GM12878 (cell line): ENCODE measurements around the gene ARHGAP22. TPM values are rescaled to one million over a fixed set of nuclear protein-coding genes. Genes with fewer than 3 reads are reported as not detected.

ENCODE experiments used
- ATAC-seq: fragments of 200-7000 bp; cut with Tn5 transposase; 3 replicates; pipeline ENCODE4 v1.9.1; 2020; ENCODE audit warnings: mild to moderate bottlenecking, moderate library complexity
- BruUV-seq: library from RNA; stranded (reverse); fragments of 400-500 nt; replicated peaks from 2 replicates; lab custom pipeline; 2021; lab: Mats Ljungman, UMichigan
- CTCF ChIA-PET: fragments of 300-600 bp; sonication (Branson Sonifier 250); formaldehyde crosslinking; extraction: SDS; loops from one replicate; lab custom pipeline; 2021; ENCODE audit warnings: inconsistent platforms; lab: Yijun Ruan, JAX
- POLR2A ChIA-PET: fragments of 350-600 bp; formaldehyde crosslinking; extraction: SDS; loops from one replicate; lab custom pipeline; 2021; ENCODE audit warnings: inconsistent platforms; lab: Charles Lee
- RAD21 ChIA-PET: fragments of 300-600 bp; sonication (Branson Sonifier 250); formaldehyde crosslinking; loops from one replicate; lab custom pipeline; 2023; ENCODE audit warnings: antibody characterized with exemption; ENCODE audit not compliant: unreplicated experiment; lab: Charles Lee
- SMC1A ChIA-PET: fragments of 300-600 bp; sonication (Branson Sonifier 250); formaldehyde crosslinking; loops from one replicate; lab custom pipeline; 2023; ENCODE audit not compliant: unreplicated experiment, uncharacterized antibody; lab: Charles Lee
- DNase-seq: peaks from one replicate; pipeline ENCODE4 v3.0.0-alpha.2; 2011; ENCODE audit warnings: low read depth, low spot score
- FAIRE-seq: peaks from 3 replicates; lab custom pipeline; 2011; peaks lifted over from hg19 to GRCh38; lab: Jason Lieb, UNC
- H2AFZ ChIP-seq: 2 replicates; pipeline ENCODE4 v1.6.0; 2011; ENCODE audit warnings: low read depth, low read length, control low read depth; ENCODE audit not compliant: control insufficient read depth
- H3K27ac ChIP-seq: 2 replicates; pipeline ENCODE4 v1.5.1; 2011; ENCODE audit warnings: control low read depth; ENCODE audit not compliant: control insufficient read depth, insufficient read depth
- H3K27me3 ChIP-seq, 2 experiments: replicated peaks in 1 of 2; 2 replicates each; pipeline versions ENCODE4 v1.6.0 to v1.6.1; 2011; ENCODE audit warnings: low read length in 1 of 2; ENCODE audit not compliant: control insufficient read depth in 2 of 2, insufficient read depth in 2 of 2
- H3K36me3 ChIP-seq, 2 experiments: 2 replicates each; pipeline ENCODE4 v1.5.1; 2011; ENCODE audit warnings: low read length in 1 of 2; ENCODE audit not compliant: control insufficient read depth in 2 of 2, insufficient read depth in 2 of 2
- H3K4me1 ChIP-seq: 2 replicates; pipeline ENCODE4 v1.6.1; 2011; ENCODE audit warnings: mild to moderate bottlenecking, low read length, moderate library complexity, mixed read lengths; ENCODE audit not compliant: control insufficient read depth, insufficient read depth
- H3K4me2 ChIP-seq: 2 replicates; pipeline ENCODE4 v1.6.0; 2011; ENCODE audit warnings: control low read depth; ENCODE audit not compliant: control insufficient read depth, insufficient read depth
- H3K4me3 ChIP-seq: fragments of 200-600 bp; sonication (generic); 2 replicates; pipeline ENCODE4 v1.5.1; 2016
- H3K79me2 ChIP-seq: 2 replicates; pipeline ENCODE4 v1.6.0; 2011; ENCODE audit warnings: low read length; ENCODE audit not compliant: control insufficient read depth, insufficient read depth
- H3K9ac ChIP-seq: 2 replicates; pipeline ENCODE4 v1.8.0; 2011; ENCODE audit warnings: low read length, control low read depth, mixed read lengths; ENCODE audit not compliant: control insufficient read depth, insufficient read depth
- H3K9me3 ChIP-seq: replicated peaks from 3 replicates; pipeline ENCODE4 v1.5.1; 2011; ENCODE audit warnings: mild to moderate bottlenecking, low read length; ENCODE audit not compliant: control insufficient read depth, insufficient read depth
- H4K20me1 ChIP-seq: 2 replicates; pipeline ENCODE4 v1.6.0; 2011; ENCODE audit not compliant: control insufficient read depth, insufficient read depth
- CBX3 ChIP-seq: fragments of 200-600 bp; sonication (generic); IDR thresholded peaks from 2 replicates; pipeline ENCODE4 v1.6.1; 2016; ENCODE audit warnings: low read depth, borderline replicate concordance
- CREM ChIP-seq: IDR thresholded peaks from 2 replicates; pipeline ENCODE4 v1.6.1; 2014; ENCODE audit warnings: antibody characterized with exemption, low read depth
- ETV6 ChIP-seq, 2 experiments: fragments of 450-650 bp in 1 of 2; IDR thresholded peaks in 1 of 2; conservative IDR thresholded peaks in 1 of 2; 2 replicates each; pipeline ENCODE4 v1.6.1; 2014; ENCODE audit warnings: antibody characterized with exemption in 1 of 2, borderline replicate concordance in 1 of 2, low read depth in 1 of 2, mild to moderate bottlenecking in 1 of 2, moderate library complexity in 1 of 2
- GATAD2B ChIP-seq: fragments of 450-650 bp; conservative IDR thresholded peaks from 2 replicates; pipeline ENCODE4 v1.6.1; 2017; ENCODE audit warnings: low read depth, mild to moderate bottlenecking, moderate library complexity
- HDGF ChIP-seq: fragments of 450-650 bp; IDR thresholded peaks from 2 replicates; pipeline ENCODE4 v1.6.1; 2016; ENCODE audit warnings: antibody characterized with exemption
- MAX ChIP-seq: IDR thresholded peaks from 2 replicates; pipeline ENCODE4 v1.6.1; 2012; ENCODE audit warnings: low read depth, low read length, improper control_type of control experiment
- MEF2B ChIP-seq: fragments of 450-650 bp; IDR thresholded peaks from 2 replicates; pipeline ENCODE4 v1.6.1; 2018; ENCODE audit warnings: mild to moderate bottlenecking, moderate library complexity; ENCODE audit not compliant: partially characterized antibody, poor library complexity, severe bottlenecking
- MTA3 ChIP-seq: IDR thresholded peaks from 2 replicates; pipeline ENCODE4 v1.6.1; 2012; ENCODE audit warnings: low read length, inconsistent platforms, borderline replicate concordance
- MYB ChIP-seq: fragments of 150-350 bp; IDR thresholded peaks from 2 replicates; pipeline ENCODE4 v1.6.1; 2014; ENCODE audit warnings: mild to moderate bottlenecking, low read depth, low read length, borderline replicate concordance
- NBN ChIP-seq: fragments of 450-650 bp; IDR thresholded peaks from 2 replicates; pipeline ENCODE4 v1.6.1; 2016
- PBX3 ChIP-seq: IDR thresholded peaks from 2 replicates; pipeline ENCODE4 v1.6.1; 2011; ENCODE audit warnings: mild to moderate bottlenecking, low read depth, low read length, moderate library complexity; ENCODE audit not compliant: insufficient replicate concordance
- RELB ChIP-seq: fragments of 450-650 bp; IDR thresholded peaks from 2 replicates; pipeline ENCODE4 v1.6.1; 2017; ENCODE audit warnings: low read depth, mild to moderate bottlenecking, moderate library complexity
- SIN3A ChIP-seq: IDR thresholded peaks from 2 replicates; pipeline ENCODE4 v1.6.1; 2012; ENCODE audit warnings: low read depth, low read length, improper control_type of control experiment
- SKIL ChIP-seq: fragments of 450-650 bp; IDR thresholded peaks from 2 replicates; pipeline ENCODE4 v1.6.1; 2017; ENCODE audit warnings: mild to moderate bottlenecking, low read depth, inconsistent platforms; ENCODE audit not compliant: poor library complexity, severe bottlenecking
- SUZ12 ChIP-seq: fragments of 200-600 bp; sonication (generic); IDR thresholded peaks from one replicate; pipeline ENCODE4 v1.6.1; 2018; ENCODE audit warnings: antibody characterized with exemption, mild to moderate bottlenecking; ENCODE audit not compliant: unreplicated experiment
- TAF1 ChIP-seq: IDR thresholded peaks from 2 replicates; pipeline ENCODE4 v1.6.1; 2011; ENCODE audit warnings: mild to moderate bottlenecking, low read depth, low read length, borderline replicate concordance
- ZNF24 ChIP-seq: fragments of 450-650 bp; IDR thresholded peaks from 2 replicates; pipeline ENCODE4 v1.6.1; 2017; ENCODE audit warnings: antibody characterized with exemption, mild to moderate bottlenecking
- ZNF622 ChIP-seq: fragments of 450-650 bp; IDR thresholded peaks from 2 replicates; pipeline ENCODE4 v1.6.1; 2017; ENCODE audit warnings: mild to moderate bottlenecking, inconsistent platforms
- ZSCAN29 ChIP-seq: fragments of 450-650 bp; IDR thresholded peaks from 2 replicates; pipeline ENCODE4 v1.6.1; 2017; ENCODE audit warnings: mild to moderate bottlenecking, moderate library complexity
- WGBS: methylation state at CpG from one replicate; pipeline ENCODE4 v1.1.6; 2016; ENCODE audit warnings: low lambda C conversion rate; ENCODE audit not compliant: insufficient replicate concordance, insufficient coverage; ENCODE audit errors: missing lambda C conversion rate; 5-methylcytosine and 5-hydroxymethylcytosine counted together
- in situ Hi-C: fragments of 300-500 bp; cut with MboI; formaldehyde crosslinking; loops from 9 replicates; pipeline ENCODE4 v1.14.3; 2018; ENCODE audit warnings: mixed read lengths
- intact Hi-C: fragments of 100-400 bp; cut with micrococcal nuclease; formaldehyde crosslinking; loops from one replicate; pipeline ENCODE4 v1.14.2; 2022; ENCODE audit not compliant: unreplicated experiment
- polyA plus RNA-seq, 11 experiments: library from polyadenylated mRNA; depleted of rRNA in 4 of 11; unstranded in 6 of 11; stranded (reverse) in 5 of 11; fragments of >200 nt; fragmentation: Nextera tagmentation in 4 of 11; fragmentation: Illumina TruSeq in 1 of 11; extraction: Ambion mirVana in 4 of 11; extraction: Trizol in 1 of 11; gene quantifications; 1 replicate in 1 of 11; 2 replicates in 10 of 11; pipeline versions ENCODE4 v1.2.1 to v1.2.3, GENCODE V29; 2011 to 2016; ENCODE audit warnings: inconsistent platforms in 2 of 11, missing spikeins in 2 of 11, low read depth in 1 of 11
- total RNA-seq, 4 experiments: library from RNA; depleted of rRNA in 3 of 4; stranded (reverse); fragments of >200 nt in 3 of 4; fragmentation: Illumina TruSeq in 1 of 4; extraction: Trizol in 1 of 4; gene quantifications; 2 replicates each; pipeline versions ENCODE4 v1.2.1 to v1.2.3, GENCODE V29; 2013 to 2021

The ARHGAP22 gene
- total and polyA plus RNA-seq, 10 of the 15 experiments (the other 5 are each of a cell fraction or from before 2014, with no cell fraction given): 0.07 to 0.61 (median 0.18) TPM; not detected in 5

GRCh38 chr10:48517482-48517881, 87.4 kb downstream of the ARHGAP22 start (continued):
- TF ChIP-seq GATAD2B (no peak), TAF1 (no peak)

GRCh38 chr10:48516911-48517310, 88.0 kb downstream of the ARHGAP22 start:
- ChIA-PET SMC1A (interaction anchor here (0.6 kb wide), 1 partner anchor 174 kb away, joined by 3 read pairs; no protein-coding TSS in a partner anchor), POLR2A (no interaction called here), RAD21 (no interaction called here), CTCF (no interaction called here)
- Histone ChIP-seq H3K27me3 (peaks cover 0 to 1% of the 10 kb centered on the region in 2 experiments; a peak in 1 of 4 replicates), H4K20me1 (no peaks in the 10 kb centered on the region), H2AFZ (no peak overlapping the region), H3K4me2 (no peak overlapping the region), H3K9ac (no peak overlapping the region), H3K79me2 (no peaks in the 10 kb centered on the region), H3K36me3 (no peaks in the 10 kb centered on the region), H3K9me3 (no peaks in the 10 kb centered on the region; the same call in 1 of the 3 replicates), H3K4me3 (no peak overlapping the region), H3K27ac (no peak overlapping the region), H3K4me1 (peaks cover 13% of the 10 kb centered on the region)
- DNase-seq: no peak
- 66% methylated on average over 3 of the region's 3 CpGs for WGBS
- no TSS peak for BruUV-seq
- intact Hi-C loops (no loop called here), in situ Hi-C loops (loop anchor here (10.0 kb wide), 1 partner anchor 302 kb away; no protein-coding TSS in a partner anchor)
- ATAC-seq: no peak
- TF ChIP-seq MYB (no peak), MEF2B (no peak), PBX3 (no peak), SUZ12 (no peak), SIN3A (no peak), MAX (no peak), SKIL (no peak), CREM (no peak), ZSCAN29 (no peak), CBX3 (no peak), HDGF (no peak), ZNF24 (no peak), ETV6 (conservative IDR thresholded peaks at IDR 0.05 in 1 of 2, IDR thresholded peaks at IDR 0.05 in 1 of 2; ENCODE audit: borderline replicate concordance in 1 of 2, low read depth in 1 of 2) (no peak), MTA3 (no peak), RELB (no peak), ZNF622 (no peak), NBN (no peak)
- no peak for FAIRE-seq
